ENCODE results near the gene CSMD2. TPM values are rescaled to one million over a fixed set of nuclear protein-coding genes. Genes with fewer than 3 reads are reported as not detected.

The CSMD2 gene
- total RNA-seq, 2 experiments from 2014 or later: not detected

GRCh38 chr1:33819290-33819912 lies 345.6 kb downstream of the CSMD2 start:
- H3K4me1 Mint-ChIP-seq: no peaks in the 10 kb centered on the region
- no peak overlapping the region for H3K4me3 Mint-ChIP-seq
- peaks cover 6% of the 10 kb centered on the region for H3K27me3 Mint-ChIP-seq
- no peaks in the 10 kb centered on the region for H3K36me3 Mint-ChIP-seq (ENCODE audit: low read depth)
- ChIA-PET CTCF (no interaction called here), POLR2A (no interaction called here)
- H3K27ac Mint-ChIP-seq: no peak overlapping the region
- no peaks in the 10 kb centered on the region for H3K9me3 Mint-ChIP-seq
- DNase-seq: no peak

- no peak for DNase-seq
- no peaks in the 10 kb centered on the region for H3K4me1 Mint-ChIP-seq
- CTCF ChIA-PET: no interaction called here
- peaks cover 8% of the 10 kb centered on the region for H3K27me3 Mint-ChIP-seq
- H3K27ac Mint-ChIP-seq: no peak overlapping the region
- H3K4me3 Mint-ChIP-seq: no peak overlapping the region
- no peaks in the 10 kb centered on the region for H3K9me3 Mint-ChIP-seq
- POLR2A ChIA-PET: interaction anchor here (0.7 kb wide), 1 partner anchor 16 kb away, joined by 3 read pairs; no protein-coding TSS in a partner anchor
- H3K36me3 Mint-ChIP-seq (ENCODE audit: low read depth): no peaks in the 10 kb centered on the region
These were observed 347.0 kb downstream of the CSMD2 start for GRCh38 chr1:33818071-33818470.

DNA sequence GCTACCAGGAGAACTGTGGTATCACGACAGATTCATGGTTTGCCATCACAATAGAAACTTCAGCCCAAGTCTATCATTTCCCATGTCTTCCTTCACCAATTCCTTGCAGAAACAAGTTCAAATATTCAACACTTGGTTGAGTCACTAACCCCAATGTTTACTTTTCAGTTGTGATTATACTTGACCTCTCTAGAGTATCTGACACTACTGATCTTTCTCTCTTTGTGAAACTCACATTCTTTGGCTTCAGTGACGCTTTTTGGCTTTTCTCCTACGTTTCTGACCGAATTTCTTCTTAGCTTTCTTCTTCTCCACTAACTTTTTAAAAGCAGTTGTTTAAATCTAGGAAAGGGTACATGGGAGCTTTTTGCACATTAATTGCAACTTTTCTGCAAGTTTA lies 350.0 kb downstream of the CSMD2 start:
- no peak overlapping the region for H3K27ac Mint-ChIP-seq
- CTCF ChIA-PET: no interaction called here
- DNase-seq: no peak
- no peak overlapping the region for H3K4me3 Mint-ChIP-seq
- peaks cover 8% of the 10 kb centered on the region for H3K27me3 Mint-ChIP-seq
- POLR2A ChIA-PET: no interaction called here
- no peaks in the 10 kb centered on the region for H3K36me3 Mint-ChIP-seq (ENCODE audit: low read depth)
- no peaks in the 10 kb centered on the region for H3K4me1 Mint-ChIP-seq
- H3K9me3 Mint-ChIP-seq: no peaks in the 10 kb centered on the region

- Mint-ChIP-seq H3K27me3 (peaks cover 8% of the 10 kb centered on the region), H3K4me3 (no peak overlapping the region), H3K36me3 (ENCODE audit: low read depth) (no peaks in the 10 kb centered on the region), H3K27ac (no peak overlapping the region), H3K4me1 (no peaks in the 10 kb centered on the region), H3K9me3 (no peaks in the 10 kb centered on the region)
- ChIA-PET CTCF (interaction anchor here (0.5 kb wide), 1 partner anchor 1135 kb away, joined by 3 read pairs; no protein-coding TSS in a partner anchor), POLR2A (no interaction called here)
- no peak for DNase-seq
These were observed 350.9 kb downstream of the CSMD2 start for GRCh38 chr1:33814166-33814565.

DNA sequence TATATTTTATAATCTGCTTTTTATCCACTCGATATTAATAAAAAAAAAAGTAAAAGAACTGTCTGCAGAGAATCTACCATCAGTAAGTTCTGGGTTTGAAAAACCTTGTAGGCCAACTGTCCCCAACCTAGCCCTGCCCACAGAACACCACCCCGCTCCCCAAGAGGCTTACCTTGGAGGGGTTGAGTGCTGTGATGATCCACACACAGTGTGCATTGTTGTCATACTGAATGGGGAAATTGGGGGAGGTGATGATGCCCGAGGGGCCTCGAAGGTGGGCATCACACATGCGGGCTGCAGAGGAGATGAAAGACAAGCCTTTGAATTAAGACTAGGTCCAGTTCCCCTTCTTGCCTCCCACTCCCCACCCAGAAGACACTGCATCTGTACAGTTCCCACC lies 354.5 kb downstream of the CSMD2 start:
- ChIA-PET POLR2A (no interaction called here), CTCF (no interaction called here)
- no peaks in the 10 kb centered on the region for H3K36me3 Mint-ChIP-seq (ENCODE audit: low read depth)
- H3K27ac Mint-ChIP-seq: no peak overlapping the region
- no peaks in the 10 kb centered on the region for H3K4me1 Mint-ChIP-seq
- H3K27me3 Mint-ChIP-seq: peaks cover 16% of the 10 kb centered on the region
- H3K9me3 Mint-ChIP-seq: peaks cover 6% of the 10 kb centered on the region
- no peak for DNase-seq
- H3K4me3 Mint-ChIP-seq: no peak overlapping the region

- no peaks in the 10 kb centered on the region for H3K36me3 Mint-ChIP-seq (ENCODE audit: low read depth)
- POLR2A ChIA-PET: no interaction called here
- CTCF ChIA-PET: no interaction called here
- DNase-seq: no peak
- H3K27ac Mint-ChIP-seq: no peak overlapping the region
- H3K27me3 Mint-ChIP-seq: peaks cover 8% of the 10 kb centered on the region
- no peak overlapping the region for H3K4me3 Mint-ChIP-seq
- H3K4me1 Mint-ChIP-seq: no peaks in the 10 kb centered on the region
- peaks cover 6% of the 10 kb centered on the region for H3K9me3 Mint-ChIP-seq
These were observed 359.0 kb downstream of the CSMD2 start for GRCh38 chr1:33805988-33806387.

DNA sequence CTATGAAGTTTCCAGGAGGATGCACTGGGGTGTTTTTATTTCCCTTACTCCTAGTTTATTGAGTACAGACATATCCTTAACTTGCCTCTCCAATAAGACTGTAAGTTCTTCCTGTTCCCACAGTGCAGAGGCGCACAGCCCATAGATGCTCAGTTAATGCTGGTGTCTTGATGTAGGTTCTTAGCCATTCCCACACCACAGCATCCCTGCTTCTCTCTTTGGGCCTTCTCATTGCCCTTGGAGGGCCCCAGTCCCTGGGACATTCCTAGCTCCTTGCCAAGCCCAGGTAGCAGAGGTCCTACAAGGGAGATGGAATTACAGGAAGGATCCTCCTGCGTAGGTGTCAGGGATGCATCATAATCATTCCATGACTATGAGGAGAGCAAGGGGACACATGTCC lies 362.8 kb downstream of the CSMD2 start:
- Mint-ChIP-seq H3K36me3 (ENCODE audit: low read depth) (no peaks in the 10 kb centered on the region), H3K27me3 (peaks cover 5% of the 10 kb centered on the region), H3K4me1 (no peaks in the 10 kb centered on the region), H3K4me3 (no peak overlapping the region), H3K9me3 (peaks cover 8% of the 10 kb centered on the region), H3K27ac (no peak overlapping the region)
- ChIA-PET POLR2A (interaction anchor here (0.6 kb wide), 1 partner anchor 16 kb away, joined by 3 read pairs; no protein-coding TSS in a partner anchor), CTCF (no interaction called here)
- no peak for DNase-seq

DNA sequence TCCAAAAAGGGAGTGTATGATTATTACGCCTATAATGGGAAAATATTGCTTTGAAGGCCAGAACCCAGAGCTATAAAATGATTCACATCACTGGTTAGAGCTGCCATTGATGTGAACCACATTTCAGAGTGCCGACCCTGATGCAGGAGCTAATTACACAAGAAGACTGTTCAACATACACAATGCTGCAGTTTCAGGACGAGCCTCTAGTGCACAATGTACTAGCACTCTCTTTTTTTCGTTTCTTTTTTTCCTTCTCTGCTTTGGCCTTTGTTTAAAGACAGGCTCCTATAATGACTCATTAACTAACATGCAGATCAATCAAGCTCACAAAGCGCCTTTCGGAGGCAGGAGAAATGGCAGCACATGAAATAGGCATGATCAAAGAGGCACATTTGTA lies 367.2 kb downstream of the CSMD2 start:
- Mint-ChIP-seq H3K36me3 (ENCODE audit: low read depth) (no peaks in the 10 kb centered on the region), H3K27me3 (no peaks in the 10 kb centered on the region), H3K27ac (no peak overlapping the region), H3K9me3 (peaks cover 17% of the 10 kb centered on the region), H3K4me3 (no peak overlapping the region), H3K4me1 (no peaks in the 10 kb centered on the region)
- POLR2A ChIA-PET: no interaction called here
- CTCF ChIA-PET: interaction anchor here (0.9 kb wide), 1 partner anchor 20 kb away, joined by 3 read pairs; no protein-coding TSS in a partner anchor
- no peak for DNase-seq

DNA sequence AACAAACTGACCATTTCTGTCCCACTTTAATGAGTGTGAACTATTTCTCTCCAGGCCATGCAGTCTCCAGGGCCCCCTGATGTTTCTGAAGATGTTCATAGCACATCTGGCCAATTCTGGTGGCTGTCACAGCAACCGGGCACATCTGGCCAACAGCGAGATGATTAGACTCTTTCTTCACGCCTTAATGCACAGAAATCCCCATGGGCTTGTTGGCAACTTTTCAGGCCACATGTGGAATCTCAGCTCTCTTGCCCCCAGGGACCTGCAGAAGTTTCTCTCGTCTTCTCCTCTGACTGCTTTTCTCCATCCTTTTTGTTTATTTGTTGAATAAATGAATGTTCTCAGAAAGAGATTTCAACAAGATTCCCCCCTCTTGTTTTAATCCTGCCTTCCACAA lies 372.4 kb downstream of the CSMD2 start:
- H3K9me3 Mint-ChIP-seq: peaks cover 10% of the 10 kb centered on the region
- no peaks in the 10 kb centered on the region for H3K27me3 Mint-ChIP-seq
- no peak for DNase-seq
- ChIA-PET CTCF (no interaction called here), POLR2A (no interaction called here)
- no peak overlapping the region for H3K27ac Mint-ChIP-seq
- H3K4me1 Mint-ChIP-seq: peaks cover 13% of the 10 kb centered on the region
- no peak overlapping the region for H3K4me3 Mint-ChIP-seq
- no peaks in the 10 kb centered on the region for H3K36me3 Mint-ChIP-seq (ENCODE audit: low read depth)

DNA sequence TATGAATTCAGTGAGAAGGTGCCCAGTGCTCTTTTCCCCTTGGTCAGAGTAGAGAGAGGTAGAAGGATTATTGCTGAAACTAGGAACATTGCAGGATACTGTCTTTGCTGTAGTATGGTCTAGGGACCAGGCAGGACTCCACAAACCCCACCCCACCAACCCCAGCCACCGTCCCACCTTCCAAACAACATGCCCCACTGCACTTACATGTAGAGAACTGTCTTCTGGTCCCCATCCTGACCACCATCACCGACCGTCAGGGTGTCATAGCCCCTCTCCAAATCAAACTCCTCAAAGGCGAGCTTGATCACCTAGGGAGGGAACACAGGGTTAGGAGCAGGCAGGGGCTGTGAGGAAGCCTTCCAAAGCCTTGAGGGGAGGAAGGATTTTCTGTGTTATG lies 372.8 kb downstream of the CSMD2 start:
- CTCF ChIA-PET: no interaction called here
- Mint-ChIP-seq H3K36me3 (ENCODE audit: low read depth) (no peaks in the 10 kb centered on the region), H3K4me1 (peaks cover 13% of the 10 kb centered on the region), H3K27me3 (no peaks in the 10 kb centered on the region), H3K4me3 (no peak overlapping the region), H3K9me3 (peaks cover 8% of the 10 kb centered on the region), H3K27ac (no peak overlapping the region)
- DNase-seq: no peak
- POLR2A ChIA-PET: no interaction called here

DNA sequence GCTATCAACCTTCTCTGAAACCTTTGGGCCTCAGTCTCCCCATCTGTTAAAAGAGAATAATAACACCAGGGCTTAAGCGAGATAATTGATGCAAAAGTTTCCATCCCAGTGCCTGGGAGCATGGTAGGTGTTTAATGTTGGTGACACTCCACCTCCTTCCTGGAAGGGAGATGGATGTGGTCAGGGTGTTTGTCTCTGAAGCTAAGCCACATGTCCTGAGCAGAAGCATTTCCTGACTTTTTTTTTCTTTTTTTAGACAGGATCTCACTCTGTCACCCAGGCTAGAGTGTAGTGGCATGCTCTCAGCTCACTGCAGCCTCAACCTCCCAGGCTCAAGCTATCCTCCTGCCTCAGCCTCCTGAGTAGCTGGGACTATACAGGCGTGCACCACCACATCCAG lies 373.8 kb downstream of the CSMD2 start:
- ChIA-PET CTCF (no interaction called here), POLR2A (no interaction called here)
- Mint-ChIP-seq H3K9me3 (peaks cover 4% of the 10 kb centered on the region), H3K27ac (no peak overlapping the region), H3K4me1 (peaks cover 13% of the 10 kb centered on the region), H3K27me3 (no peaks in the 10 kb centered on the region), H3K36me3 (ENCODE audit: low read depth) (no peaks in the 10 kb centered on the region), H3K4me3 (no peak overlapping the region)
- peak; percentile 6 for DNase-seq

DNA sequence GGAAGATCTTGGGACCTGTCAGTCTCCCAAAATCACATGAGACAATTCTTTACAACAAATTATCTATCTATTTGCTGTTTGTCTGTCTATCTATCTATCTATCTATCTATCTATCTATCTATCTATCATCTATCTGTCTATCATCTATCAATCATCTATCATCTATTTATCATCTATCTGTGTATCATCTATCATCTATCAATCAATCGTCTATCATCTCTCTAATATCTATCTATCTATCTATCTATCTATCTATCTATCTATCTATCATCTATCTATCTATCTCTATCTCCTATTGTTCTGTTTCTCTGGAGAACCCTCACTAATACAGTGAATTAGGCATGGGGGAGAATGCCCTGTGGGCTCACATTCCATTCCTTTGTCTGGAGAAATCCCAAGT lies 374.5 kb downstream of the CSMD2 start:
- ChIA-PET POLR2A (no interaction called here), CTCF (interaction anchor here (0.6 kb wide), 1 partner anchor 111 kb away, joined by 4 read pairs; no protein-coding TSS in a partner anchor)
- no peaks in the 10 kb centered on the region for H3K9me3 Mint-ChIP-seq
- peaks cover 3% of the 10 kb centered on the region for H3K27me3 Mint-ChIP-seq
- H3K36me3 Mint-ChIP-seq (ENCODE audit: low read depth): no peaks in the 10 kb centered on the region
- H3K4me1 Mint-ChIP-seq: peaks cover 13% of the 10 kb centered on the region
- no peak for DNase-seq
- H3K4me3 Mint-ChIP-seq: no peak overlapping the region
- H3K27ac Mint-ChIP-seq: no peak overlapping the region

GRCh38 chr1:33784876-33785275 lies 380.2 kb downstream of the CSMD2 start:
- POLR2A ChIA-PET: no interaction called here
- Mint-ChIP-seq H3K27ac (no peak overlapping the region), H3K27me3 (peaks cover 4% of the 10 kb centered on the region), H3K4me3 (no peak overlapping the region), H3K36me3 (ENCODE audit: low read depth) (no peaks in the 10 kb centered on the region), H3K4me1 (no peaks in the 10 kb centered on the region), H3K9me3 (no peaks in the 10 kb centered on the region)
- DNase-seq: no peak
- CTCF ChIA-PET: no interaction called here

- Mint-ChIP-seq H3K27ac (no peak overlapping the region), H3K36me3 (ENCODE audit: low read depth) (no peaks in the 10 kb centered on the region), H3K9me3 (no peaks in the 10 kb centered on the region), H3K4me3 (no peak overlapping the region), H3K27me3 (peaks cover 4% of the 10 kb centered on the region), H3K4me1 (no peaks in the 10 kb centered on the region)
- POLR2A ChIA-PET: no interaction called here
- CTCF ChIA-PET: no interaction called here
- DNase-seq: no peak
These were observed 382.3 kb downstream of the CSMD2 start for GRCh38 chr1:33782776-33783175.
